Suppressor macrophage treated with lipopolysaccharide for 4 hours (primary cell): ENCODE data around the gene KCNH5.
A peak's percentile ranks its signal among the peaks of the same experiment; 100 is the strongest.
"Not testable (repeated sequence)": the region's sequence is repeated elsewhere in the genome, so short reads cannot be mapped to it uniquely, and the experiment has no call there.

Source experiments
- DNase-seq: peaks from one replicate; pipeline ENCODE4 v3.0.0-alpha.2; 2020

KCNH5 gene

DNA sequence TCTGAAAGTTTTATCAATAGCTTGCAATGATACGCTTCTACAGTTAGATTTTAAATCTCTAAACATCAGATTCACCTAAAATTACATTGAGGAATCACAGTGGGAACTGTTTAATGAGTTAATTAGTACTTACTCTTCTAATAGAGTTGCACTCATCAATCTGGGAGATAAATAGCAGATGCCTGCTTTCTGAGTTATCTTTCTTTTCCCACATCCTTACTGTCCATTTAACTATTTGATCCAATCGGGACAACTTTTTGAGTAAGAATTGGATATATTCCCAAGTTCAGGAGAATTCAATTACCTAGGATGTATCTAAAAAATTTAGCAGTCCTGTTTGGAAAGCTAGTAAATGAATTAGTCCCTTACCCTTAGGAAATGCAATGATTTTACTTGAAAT lies 162.3 kb downstream of the KCNH5 start:
- no peak for DNase-seq

DNA sequence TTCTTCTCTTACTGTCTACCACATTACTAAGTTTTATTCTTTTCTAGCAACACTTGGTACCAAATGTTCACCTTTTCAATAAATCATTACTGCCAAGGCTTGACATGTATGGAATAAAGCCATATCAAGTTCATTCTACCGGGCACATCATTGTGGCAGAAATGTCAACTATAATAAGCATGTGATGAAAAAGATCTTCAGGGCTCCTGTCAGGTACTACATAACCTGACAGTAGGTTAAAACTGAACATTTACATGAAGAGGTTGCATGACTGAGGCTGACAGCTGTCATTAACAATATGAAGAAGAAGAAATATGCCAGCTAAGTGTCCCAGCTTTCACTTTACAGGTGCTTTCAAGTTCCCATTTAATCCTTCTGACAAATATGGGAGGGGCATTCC lies 178.9 kb downstream of the KCNH5 start:
- no peak for DNase-seq

DNA sequence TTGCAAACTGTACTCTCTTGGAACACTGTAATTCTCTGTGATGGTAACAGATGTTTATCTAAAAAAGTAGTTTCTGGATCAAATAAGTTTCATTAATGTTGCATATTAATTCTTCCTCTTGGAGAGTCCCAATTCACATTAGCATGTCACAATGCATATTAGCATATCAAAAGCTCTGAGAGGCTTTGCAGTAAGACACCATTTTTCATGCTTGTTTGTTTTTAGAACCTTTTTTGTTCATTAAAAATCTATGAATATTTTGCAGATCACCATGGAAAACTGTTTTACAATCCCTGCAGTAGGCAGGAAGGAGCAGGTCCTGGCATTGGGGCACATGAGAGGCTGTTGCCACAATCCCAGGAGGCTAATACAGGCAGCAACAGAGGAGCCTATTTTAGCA lies 180.7 kb downstream of the KCNH5 start:
- DNase-seq = no peak

DNA sequence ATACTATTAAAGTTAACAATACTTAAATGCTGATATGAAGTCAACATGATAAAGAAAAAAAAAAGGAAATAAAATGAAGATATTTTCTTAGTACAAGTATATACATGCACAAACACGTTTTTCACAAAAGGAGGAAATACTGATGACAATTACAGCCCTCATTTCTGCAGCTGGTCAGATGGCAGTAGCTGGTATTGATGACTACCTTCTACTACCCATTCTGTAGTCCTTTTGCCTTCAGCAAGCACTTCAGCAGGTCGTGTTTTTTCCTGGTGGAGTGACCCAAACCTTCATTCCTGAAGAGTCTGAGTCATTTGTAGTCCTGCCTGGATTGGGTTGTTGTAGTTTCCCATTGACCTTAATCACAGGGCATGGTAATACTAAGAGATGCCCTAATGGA lies 187.2 kb downstream of the KCNH5 start:
- DNase-seq = not testable (repeated sequence)

DNA sequence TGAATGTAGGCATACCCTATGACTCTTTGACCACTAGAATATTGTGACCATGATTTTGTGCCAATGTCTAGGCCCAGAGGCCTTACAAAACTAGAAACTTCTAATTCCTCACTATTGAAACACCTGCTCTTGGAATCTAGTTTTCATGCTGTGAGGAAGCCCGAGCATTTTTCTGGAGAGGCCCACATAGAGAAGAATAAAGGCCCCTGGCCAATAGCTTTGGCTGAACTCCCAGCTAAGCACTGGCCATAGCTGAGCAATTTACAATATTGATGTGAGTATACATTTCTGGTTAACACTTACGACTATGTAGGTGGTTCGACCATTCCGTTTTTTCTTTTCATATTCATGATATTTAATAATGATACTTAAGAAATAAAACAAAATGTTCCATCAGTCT lies 190.3 kb downstream of the KCNH5 start:
- no peak for DNase-seq

DNA sequence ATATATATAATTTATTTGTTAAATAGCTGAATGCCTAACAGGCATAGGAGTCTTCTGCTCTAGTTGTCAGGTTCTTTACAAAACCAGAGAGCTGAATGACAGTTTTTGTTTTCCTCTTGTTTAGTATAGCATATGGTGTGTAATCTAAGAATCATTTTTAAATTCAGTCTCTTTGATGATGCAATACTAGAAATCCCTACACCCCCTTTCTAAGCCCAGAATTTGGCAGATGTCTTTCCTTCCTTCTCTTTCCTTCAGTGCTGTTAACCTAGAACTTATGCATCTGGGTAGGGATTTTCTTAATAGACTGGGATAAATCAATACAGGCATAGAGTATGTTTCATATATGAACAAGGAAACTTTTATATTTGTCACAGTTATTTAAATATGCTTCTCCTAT lies 198.1 kb downstream of the KCNH5 start:
- DNase-seq = no peak

DNA sequence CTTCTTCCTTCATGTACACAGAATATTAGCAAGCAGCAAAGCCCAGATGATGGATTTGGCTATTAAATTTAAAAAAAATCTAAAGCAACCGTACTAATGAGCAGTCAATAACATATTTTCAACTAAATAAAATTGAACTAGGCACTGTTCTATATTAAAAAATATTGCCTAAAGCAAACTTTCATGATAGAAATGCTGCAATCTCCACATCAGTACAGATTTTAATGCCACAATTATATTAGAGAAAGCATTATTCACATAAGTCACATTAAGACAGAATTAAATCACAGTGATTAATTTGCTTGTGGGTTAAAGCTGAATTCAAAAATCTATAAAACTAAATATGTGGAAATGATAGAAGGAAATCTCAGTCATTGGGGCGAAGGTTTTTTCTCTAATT lies 200.7 kb downstream of the KCNH5 start:
- DNase-seq = no peak

DNA sequence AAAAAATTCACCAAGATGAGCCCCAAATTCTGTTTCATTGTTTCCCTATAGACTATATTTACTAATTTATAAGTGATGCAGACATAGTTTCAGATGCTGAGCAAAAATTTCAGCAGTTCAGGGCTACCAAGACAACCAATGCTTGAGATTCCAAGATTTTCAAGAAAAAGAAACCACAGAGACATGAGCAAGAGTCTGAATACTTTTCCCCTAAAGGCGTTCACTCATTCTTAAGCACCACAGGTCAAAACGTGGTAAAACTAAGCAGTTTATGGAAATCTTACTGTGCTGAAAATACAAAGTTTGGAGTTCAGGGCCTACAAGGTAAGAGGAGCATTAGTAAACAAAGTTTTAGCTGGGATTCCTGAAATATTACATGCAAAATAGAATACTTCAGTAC lies 221.2 kb downstream of the KCNH5 start:
- DNase-seq = no peak

DNA sequence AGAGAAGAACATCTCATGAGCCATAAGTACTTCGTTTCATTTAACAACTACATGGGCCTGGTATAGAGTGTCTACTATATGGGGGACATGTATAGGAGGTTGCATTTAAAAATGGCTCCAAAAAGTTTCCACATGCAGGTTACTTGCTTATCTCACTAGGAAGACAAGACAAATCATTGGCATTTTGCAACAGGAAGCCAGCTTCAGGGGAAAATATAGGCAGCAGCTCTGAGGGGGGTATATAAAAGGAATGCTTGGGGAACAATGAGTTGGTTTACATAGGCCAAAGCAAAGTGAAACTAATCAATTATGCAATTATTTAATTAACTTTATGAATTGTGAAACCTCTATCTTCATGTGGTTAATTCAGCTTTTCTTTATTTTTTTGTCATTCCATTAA lies 225.3 kb downstream of the KCNH5 start:
- no peak for DNase-seq

DNA sequence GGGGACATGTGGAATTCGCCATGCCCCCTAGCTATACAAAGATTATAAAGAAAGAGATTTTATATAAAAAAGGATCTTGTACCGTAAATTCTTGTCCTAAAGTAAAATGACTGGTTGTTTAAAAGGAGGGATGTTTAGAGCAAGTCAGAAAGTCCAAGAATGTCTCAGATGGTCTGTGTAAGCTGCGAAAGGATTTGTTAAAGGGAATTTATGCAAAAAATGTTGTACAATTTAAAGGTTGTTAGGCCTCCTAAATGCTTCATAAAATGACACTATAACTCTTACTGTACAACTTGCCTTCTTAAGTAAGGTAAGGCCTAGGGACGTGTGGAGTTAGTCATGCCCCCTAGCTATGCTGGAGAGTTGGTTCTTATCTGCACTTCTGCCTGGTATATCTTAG lies 237.6 kb downstream of the KCNH5 start:
- no peak for DNase-seq

DNA sequence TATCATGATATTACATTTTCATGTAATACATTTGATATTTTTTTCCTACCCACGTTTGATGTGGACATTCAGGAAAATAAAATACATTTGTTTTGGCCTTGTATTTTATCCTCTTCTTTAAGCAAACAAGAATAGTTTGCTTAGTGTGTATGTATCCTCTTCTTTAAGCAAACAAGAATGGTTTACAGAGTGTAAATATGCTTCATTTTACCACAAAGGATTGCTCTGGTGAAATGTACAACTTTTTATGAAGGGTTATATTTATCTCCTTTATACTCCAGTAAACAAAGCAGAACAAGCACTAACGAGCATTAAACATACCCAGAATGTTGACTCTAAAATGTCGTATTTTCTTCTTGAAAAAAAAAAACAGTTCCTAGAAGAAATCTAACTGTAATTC lies 244.7 kb downstream of the KCNH5 start:
- DNase-seq = no peak

DNA sequence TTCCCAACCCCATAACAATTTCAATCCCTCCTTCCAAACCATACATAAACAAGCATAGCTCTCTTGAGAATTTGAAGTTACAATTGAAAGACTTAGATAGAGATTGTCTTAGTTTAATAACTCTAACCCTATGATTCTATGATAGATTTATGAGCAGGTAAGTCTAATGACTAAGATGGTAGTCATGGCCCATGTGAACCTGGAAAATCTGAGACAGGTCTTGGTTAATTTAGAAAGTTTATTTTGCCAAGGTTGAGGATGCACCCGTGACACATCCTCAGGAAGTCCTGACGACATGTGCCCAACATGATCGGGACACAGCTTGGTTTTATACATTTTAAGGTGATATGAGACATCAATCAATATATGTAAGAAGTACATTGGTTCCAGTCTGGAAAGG lies 248.8 kb downstream of the KCNH5 start:
- DNase-seq = no peak

DNA sequence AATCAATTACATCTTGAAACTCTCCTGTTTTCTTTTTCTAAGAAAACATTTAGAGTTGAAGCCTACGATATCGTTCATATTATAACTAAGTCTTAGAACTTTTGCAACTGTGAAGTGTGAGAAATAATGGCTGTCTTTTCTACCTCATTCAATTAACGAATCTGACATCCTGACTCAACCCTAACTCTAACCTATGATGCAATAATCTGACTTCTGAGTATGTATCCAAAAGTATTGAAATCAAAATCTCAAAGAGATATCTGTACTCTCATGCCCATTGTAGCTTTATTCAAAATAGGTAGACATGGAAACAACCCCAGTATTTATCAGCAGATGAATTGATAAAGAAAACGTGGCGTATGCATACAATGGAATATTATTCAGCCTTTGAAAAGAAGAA lies 252.7 kb downstream of the KCNH5 start:
- DNase-seq = no peak

DNA sequence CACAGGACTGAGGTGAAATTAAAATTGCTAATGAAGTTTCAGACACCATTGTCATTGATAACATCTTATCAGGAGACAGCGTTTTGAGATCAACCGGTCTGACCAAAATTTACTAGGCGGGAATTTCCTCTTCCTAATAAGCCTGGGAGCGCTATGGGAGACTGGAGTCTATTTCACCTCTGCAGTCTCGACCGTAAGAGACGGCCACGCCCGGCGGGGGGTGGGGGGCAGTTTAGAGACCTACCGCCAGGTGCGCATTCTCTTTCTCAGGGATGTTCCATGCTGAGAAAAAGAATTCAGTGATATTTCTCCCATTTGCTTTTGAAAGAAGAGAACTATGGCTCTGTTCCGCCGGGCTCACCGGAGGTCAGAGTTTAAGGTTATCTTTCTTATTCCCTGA lies 263.9 kb downstream of the KCNH5 start:
- DNase-seq = not testable (repeated sequence)

DNA sequence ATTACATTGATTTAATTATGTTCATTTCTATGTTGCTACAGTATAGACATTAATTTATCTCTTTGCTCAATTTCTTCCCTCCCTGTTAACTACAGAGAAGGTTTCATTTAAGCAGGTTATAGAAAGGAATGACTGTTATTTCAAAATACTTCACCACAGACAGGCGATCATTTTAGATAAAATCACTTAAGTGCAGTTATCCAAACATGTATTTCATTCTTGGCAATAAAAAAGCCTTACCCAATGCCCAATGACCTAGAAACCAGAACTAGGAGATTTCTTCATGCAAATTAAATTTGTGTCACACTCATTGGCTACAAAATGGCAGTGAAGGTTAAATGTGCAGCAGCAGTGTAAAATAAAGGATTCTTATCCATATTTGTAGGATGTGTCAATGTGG lies 266.4 kb downstream of the KCNH5 start:
- no peak for DNase-seq

DNA sequence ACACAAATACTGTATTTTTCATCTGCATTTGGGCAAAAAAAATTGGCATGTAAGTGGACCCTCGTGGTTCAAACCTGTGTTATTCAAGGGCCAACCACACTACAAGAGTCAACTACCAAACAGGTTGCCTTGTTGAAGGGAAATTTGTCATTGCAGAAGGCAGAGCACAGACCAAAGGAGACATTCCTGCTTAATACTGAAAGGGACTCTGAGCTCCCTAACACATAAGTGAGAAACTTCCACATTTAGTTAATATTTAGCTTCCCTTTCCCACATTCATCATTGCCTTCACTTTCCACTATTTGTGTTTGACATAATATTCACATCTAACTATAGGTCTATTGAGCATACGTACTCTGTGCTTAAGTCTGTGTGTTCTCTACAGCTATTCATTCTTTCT lies 266.9 kb downstream of the KCNH5 start:
- no peak for DNase-seq

DNA sequence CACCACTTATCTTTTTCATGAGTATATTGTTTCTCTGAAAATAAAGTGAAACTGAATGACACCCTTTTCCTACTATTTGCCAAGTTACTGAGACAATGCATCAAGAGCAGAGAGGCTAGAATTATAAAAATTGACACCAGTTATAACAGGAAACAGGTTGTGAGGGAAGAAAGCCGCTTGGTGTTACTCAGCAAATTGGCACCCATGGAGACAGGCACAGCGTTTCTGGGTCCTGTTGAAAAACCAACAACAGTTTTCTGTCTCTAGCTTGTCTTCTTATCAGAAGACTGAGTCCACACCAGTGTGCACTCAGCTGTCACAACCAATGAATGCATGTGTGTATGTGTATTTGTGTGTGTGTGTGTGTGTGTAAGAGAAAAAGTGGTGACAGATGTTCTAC lies 267.7 kb downstream of the KCNH5 start:
- DNase-seq = no peak

DNA sequence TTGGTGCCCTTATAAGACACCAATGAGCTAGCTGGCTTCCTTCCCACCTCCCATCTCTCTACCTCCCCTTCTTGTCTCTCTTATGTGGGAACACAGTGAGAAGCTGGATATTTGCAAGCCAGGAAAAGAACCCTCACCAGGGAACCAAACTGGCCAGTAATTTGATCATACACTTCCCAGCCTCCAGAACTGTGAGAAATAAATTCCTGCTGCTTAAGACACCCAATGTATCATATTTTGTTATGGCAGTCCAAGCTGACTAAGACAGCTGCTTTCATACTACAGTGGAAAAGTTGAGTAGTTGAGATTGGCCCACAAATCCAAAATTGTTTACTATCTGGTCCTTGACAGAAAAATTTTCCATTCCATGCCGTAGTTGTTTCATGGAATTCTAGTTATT lies 269.0 kb downstream of the KCNH5 start:
- no peak for DNase-seq

DNA sequence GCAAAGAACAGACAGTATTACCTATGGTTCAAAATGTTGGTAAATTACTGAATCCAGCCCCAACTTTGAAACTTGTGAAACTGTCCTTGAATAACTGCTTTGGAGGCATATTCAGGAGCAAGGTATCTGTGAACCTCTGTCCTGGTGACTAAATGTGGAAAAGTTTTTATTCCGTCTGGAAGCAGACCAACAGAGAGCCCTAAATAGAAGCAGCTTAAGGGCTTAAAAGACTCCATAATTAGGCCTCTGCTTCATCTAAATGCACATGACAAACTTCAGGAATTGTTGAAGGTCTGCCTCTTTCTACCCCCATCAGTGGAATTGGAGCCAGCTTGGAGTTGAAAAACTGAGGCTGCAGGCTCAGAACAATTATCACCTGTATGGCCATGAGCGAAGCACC lies 276.5 kb downstream of the KCNH5 start:
- no peak for DNase-seq

DNA sequence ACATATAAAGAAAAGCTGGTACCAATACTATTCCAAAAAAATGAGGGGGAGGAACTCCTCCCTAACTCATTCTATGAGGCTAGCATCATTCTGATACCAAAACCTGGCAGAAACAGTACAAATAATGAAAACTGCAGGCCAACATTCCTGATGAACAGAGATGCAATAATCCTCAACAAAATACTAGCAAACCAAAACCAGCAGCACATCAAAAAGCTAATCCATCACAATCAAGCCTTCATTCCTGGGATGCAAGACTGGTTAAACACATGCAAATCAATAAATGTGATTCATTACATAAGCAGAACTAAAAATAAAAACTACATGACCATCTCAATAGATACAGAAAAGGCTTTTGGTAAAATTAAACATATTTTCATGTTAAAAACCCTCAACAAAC lies 281.3 kb downstream of the KCNH5 start:
- no peak for DNase-seq

DNA sequence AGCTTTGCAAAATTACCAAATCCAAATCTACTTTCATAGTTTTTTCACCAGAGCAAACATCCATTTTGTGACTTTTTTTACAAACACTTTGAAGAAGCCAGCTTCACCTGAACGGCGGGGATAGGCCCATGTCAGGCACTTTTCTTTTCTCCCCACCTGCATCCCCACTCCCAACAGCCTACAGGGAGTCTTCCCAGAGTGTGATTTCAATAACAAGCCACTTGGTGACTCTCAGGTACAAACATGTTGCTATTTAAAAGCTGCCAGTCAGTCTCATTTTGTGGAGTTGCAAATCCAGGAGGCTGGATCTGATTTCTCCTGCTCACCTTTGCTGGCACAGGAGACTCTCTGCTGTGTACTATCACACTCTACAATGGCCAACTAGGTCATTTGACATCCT lies 285.5 kb downstream of the KCNH5 start:
- no peak for DNase-seq

DNA sequence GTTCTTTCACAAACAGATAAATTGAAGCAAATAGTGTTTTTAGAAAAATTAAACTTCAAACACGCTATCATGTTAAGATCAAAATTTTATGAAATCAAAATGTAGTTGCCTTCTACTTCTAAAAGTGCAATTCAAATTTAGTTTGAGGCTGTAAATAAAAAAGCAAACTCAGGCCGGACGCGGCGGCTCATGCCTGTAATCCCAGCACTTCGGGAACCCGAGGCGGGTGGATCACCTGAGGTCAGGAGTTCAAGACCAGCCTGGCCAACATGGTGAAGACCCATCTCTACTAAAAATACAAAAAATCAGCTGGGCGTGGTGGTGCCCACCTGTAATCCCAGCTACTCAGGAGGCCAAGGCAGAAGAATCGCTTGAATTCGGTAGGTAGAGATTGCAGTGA lies 298.4 kb downstream of the KCNH5 start:
- DNase-seq = not testable (repeated sequence)

DNA sequence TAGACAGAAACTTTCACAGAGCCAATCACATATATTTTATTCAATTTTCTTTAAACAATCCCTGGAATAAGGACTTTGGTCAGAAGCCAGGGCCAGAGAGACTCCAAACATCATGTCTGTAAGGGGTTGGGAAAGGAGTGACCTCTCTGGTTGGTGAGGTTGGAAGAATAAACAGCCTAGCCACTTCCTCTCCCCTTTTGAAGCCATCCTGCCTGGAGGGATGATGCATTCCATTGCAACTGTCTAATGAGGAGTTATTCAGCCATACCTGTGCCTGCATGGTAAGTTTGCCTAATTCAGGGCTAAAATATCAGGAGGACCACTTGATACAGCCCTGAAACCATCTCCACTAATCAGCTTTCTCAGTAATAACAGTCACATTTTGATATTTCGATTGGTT lies 299.8 kb downstream of the KCNH5 start:
- no peak for DNase-seq

DNA sequence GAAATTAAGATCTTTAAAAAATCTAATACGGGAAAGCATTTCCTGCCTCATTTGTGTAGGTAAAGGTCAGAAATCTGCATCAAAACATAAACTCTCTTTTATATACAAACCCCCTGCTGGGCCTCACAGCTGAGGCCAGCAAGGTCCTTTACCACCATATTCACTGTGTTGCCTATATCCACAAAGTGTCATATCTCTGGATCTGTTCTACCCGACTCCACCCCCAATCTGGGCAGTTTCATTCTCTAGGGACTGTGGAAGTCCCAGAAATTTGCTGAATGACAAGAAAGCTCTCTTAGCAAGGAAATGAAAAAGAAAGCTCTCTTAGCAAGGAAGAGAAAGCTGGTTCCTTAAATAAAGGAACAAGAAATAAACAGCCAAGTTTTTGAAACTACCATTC lies 301.7 kb downstream of the KCNH5 start:
- peak; percentile 7 for DNase-seq

DNA sequence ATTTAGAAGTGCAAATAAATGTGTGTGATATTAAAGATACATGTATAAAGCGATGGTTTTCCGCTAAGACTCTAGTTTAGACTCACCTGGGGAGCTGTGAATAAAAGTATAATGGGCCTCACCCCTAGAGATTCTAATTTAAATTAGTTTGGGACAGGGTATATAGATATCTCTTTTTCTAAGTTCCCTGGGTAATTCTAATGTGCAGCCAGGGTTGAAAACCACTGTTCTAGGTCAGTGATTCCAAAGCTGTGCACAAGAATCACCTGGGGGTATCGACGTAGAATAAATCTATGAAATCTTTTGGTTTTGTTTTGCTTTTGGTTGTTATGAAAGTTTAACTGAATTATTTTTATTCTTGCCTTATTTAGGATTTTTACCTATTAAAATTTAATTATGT lies 302.1 kb downstream of the KCNH5 start:
- DNase-seq = no peak

DNA sequence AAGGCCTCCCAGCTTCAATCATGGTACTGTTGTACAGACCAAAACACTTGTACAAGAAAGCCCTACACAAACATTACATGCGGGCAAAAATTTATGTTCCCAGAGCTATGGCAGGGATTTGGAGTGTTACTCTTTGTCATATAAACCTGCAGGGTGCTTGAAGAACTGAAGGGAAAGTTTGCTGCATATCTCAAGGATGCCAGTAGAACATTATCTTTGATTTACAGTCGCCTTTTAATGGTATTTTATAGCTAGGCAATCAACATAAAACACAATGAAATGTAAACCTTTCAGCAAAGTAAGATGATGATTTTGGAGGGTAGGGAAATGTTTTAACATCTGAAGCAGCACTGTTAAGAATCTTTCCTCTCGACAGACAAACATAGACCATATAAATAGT lies 305.6 kb downstream of the KCNH5 start:
- DNase-seq = no peak
